Activated CD4-positive, alpha-beta T cell treated with anti-CD3 and anti-CD28 coated beads for 4 hours (primary cell): ENCODE measurements around the gene TMEM178B.
"Not testable (repeated sequence)": the region's sequence is repeated elsewhere in the genome, so short reads cannot be mapped to it uniquely, and the experiment has no call there.

Source experiments
- DNase-seq, 2 donors: peaks; one replicate each; pipeline ENCODE4 v3.0.0-alpha.2; 2020

TMEM178B gene

GRCh38 chr7:141147482-141147881 is 73.6 kb downstream of the TMEM178B start:
- no peak for DNase-seq

GRCh38 chr7:141150465-141150864 is 76.6 kb downstream of the TMEM178B start:
- no peak for DNase-seq

- DNase-seq = no peak
These were observed 77.9 kb downstream of the TMEM178B start for GRCh38 chr7:141151746-141152145.

GRCh38 chr7:141153231-141153630 is 79.4 kb downstream of the TMEM178B start:
- DNase-seq = no peak

- no peak for DNase-seq
These were observed 80.4 kb downstream of the TMEM178B start for GRCh38 chr7:141154131-141154732.

GRCh38 chr7:141156407-141156806 is 82.5 kb downstream of the TMEM178B start:
- DNase-seq = no peak

GRCh38 chr7:141157138-141157765 is 83.4 kb downstream of the TMEM178B start:
- no peak for DNase-seq

- DNase-seq = no peak
These were observed 84.7 kb downstream of the TMEM178B start for GRCh38 chr7:141158561-141158960.

GRCh38 chr7:141160246-141160860 is 86.5 kb downstream of the TMEM178B start:
- DNase-seq = no peak

- DNase-seq = no peak
These were observed 88.0 kb downstream of the TMEM178B start for GRCh38 chr7:141161550-141162535.

- no peak for DNase-seq
These were observed 91.7 kb downstream of the TMEM178B start for GRCh38 chr7:141165521-141165920.

- DNase-seq = no peak
These were observed 93.1 kb downstream of the TMEM178B start for GRCh38 chr7:141166926-141167325.

GRCh38 chr7:141167381-141167964 is 93.6 kb downstream of the TMEM178B start:
- DNase-seq = no peak

- not testable (repeated sequence) for DNase-seq
These were observed 95.3 kb downstream of the TMEM178B start for GRCh38 chr7:141169157-141169556.

GRCh38 chr7:141175728-141176127 is 101.9 kb downstream of the TMEM178B start:
- DNase-seq = not testable (repeated sequence)

- DNase-seq = not testable (repeated sequence)
These were observed 103.3 kb downstream of the TMEM178B start for GRCh38 chr7:141177120-141177519.

GRCh38 chr7:141178486-141179135 is 104.7 kb downstream of the TMEM178B start:
- no peak for DNase-seq

- DNase-seq = no peak
These were observed 107.9 kb downstream of the TMEM178B start for GRCh38 chr7:141181812-141182211.

GRCh38 chr7:141184532-141185190 is 110.8 kb downstream of the TMEM178B start:
- no peak for DNase-seq

GRCh38 chr7:141185369-141185967 is 111.6 kb downstream of the TMEM178B start:
- DNase-seq = no peak

GRCh38 chr7:141189231-141189630 is 115.4 kb downstream of the TMEM178B start:
- DNase-seq = no peak
